NCI-H2081 (cell line): ENCODE results near the gene NINL.
"Not testable (repeated sequence)": the region's sequence is repeated elsewhere in the genome, so short reads cannot be mapped to it uniquely, and the experiment has no call there.

ENCODE experiments used
- DNase-seq, 2 experiments: peaks; one replicate each; lab custom pipeline; 2025; lab: John Stamatoyannopoulos, UW

NINL gene

DNA sequence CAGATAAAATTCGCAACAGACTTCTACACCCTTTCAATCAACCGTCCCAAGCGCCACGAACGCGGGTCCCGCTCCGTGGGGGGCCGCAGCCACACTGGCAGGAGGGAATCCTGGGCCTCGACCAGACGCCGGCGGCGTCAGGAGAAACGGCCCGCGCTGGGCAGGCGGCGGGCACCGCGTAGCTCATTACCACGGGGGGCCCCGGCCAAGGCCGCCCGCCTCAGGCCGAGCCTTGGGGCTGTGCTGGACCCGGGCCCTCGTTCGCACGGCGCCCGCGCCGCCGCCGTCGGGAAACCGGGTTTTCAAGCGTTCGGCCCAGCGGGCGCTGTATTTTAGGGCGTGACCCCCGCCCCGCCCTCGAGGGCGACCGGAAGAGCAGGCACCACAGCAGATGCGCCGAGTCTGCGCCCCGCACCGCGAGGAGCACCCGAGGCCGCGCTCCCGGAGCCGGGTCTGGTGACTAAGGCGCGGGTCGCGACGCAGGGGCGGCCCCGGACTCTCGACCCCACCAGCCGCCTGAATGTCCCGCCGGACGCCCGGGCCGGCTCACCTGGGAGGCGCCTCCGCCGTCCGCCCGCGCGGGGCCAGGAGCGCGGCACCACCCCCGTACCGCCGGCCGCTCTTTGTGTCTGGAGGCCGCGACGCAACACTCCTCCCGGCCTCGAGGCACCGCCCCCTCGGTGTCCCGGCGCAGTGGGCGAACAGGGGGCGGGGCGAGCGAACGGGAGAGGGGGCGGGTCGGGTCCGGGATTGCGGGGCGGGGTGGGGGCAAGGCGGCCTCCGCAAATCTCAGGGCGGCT, at the start of gene NINL:
Gene NINL, minus strand, starts transcription at position 627 of the 800 bp plus-strand sequence. CDS start 58,944 bp downstream, outside the sequence.
- DNase-seq = peak; percentile 39 to 56

DNA sequence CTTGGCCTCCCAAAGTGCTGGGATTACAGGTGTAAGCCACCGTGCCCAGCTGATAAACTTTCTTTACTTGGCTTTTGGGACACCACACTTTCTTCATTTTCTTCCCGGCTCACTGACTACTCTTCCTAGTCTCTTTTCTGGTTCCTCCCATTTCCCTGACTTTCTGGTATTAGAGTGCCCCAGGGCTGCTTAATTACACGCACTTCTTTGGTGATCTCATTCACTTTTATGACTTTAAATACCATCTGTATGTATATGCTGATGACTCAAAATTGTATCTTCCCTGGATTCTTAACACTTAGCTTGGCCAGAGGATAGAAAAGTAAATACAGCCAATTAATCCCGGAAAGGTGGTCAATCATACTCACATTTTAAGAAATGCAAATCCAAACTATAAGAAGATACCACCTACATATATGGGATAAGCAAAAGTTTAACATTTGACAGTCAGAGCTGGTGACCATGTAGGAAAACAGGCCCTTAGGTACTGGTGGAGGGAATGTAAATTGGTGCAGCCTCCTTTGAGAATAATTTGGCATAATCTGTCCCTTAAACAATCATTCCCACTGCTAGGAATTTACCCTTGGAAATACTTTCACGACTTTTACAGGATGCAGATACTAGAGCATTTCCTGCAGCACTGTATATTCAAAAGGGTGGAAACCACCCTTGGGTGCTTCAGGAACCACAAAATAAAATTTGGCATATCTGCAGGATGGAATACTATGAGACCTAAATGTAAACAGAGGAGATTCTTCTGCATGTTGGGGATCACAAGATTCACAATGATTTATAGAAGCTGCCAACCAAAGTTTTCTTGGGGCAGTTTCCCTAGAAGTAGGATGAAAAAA, 47.8 kb upstream of the NINL start:
- no peak for DNase-seq

DNA sequence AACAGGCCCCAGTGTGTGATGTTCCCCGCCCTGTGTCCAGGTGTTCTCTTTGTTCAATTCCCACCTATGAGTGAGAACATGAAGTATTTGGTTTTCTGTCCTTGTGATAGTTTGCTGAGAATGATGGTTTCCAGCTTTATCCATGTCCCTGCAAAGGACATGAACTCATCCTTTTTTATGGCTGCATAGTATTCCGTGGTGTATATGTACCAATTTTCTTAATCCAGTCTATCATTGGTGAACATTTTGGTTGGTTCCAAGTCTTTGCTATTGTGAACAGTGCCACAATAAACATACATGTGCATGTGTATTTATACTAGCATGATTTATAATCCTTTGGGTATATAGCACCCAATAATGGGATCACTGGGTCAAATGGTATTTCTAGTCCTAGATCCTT, 45.3 kb upstream of the NINL start:
- not testable (repeated sequence) for DNase-seq

DNA sequence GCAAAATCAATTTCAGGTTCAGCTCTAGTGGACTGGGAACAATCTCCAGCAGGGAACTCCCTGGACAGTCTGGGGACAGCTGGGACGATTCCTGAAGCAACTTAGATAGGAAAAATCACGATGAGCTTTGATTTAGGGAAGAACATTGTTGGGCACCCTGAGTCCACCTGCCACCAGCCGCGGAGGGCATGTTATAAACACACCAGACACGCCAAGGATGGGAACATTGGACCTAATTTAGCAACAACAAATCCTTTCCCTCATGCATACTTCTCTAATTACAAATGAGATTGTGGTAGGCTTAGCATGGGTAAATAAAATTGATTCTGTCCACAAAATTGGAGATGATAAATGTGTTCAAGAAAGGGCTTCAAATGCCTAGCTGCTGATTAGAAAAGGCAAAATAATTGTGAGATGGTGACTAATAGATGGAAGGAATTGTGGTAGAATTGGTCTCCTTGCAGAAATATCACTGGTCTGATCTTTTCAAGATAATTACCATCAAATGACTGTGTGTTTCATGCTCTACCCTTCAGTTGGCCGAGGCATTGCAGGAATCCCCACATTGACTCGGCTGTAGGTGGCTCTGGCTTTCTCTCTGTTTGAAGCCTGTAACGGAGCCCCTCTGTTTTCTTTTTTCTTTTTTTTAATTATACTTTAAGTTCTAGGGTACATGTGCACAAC, 44.6 kb upstream of the NINL start:
- no peak for DNase-seq

DNA sequence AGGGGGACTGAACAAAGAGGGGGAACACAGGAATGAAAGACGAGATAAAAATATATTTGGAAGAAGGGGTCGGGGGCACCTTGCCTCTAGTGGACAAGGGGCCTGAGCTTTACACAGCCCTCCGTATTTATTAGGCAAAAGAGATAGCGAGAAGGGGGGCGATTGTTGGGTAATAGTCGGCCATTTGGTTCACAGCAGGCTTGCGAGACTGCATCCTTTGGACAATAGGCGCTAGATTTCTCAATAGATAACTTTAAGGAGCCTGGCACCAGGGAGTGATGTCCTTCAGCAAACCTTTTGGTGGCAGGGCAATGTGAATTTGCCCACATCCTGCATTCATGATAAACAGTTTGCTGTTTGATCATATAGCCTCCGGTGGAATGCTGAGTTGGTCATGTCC, 41.4 kb upstream of the NINL start:
- no peak for DNase-seq

DNA sequence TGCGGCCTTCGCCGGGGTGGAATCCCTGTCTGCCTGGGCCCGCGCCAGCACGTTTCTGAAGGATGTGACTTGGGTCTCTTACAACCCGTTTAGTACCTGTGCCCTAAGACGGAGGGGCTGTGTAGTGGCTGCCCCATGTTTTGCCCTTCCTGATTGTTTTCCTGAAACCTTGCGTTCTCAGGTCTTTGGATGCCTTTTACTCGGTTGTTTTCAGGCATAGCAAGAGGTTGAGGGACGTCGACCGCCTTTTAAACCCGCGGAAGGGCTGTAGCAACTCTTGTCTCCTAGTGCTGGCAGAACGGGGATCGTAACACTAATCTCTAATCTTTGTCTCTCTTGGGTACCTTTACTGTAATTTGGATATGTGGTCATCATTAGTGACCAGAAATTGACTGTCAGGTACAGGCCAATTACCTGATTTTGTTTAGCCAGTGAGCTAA, 39.2 kb upstream of the NINL start:
- DNase-seq = no peak

DNA sequence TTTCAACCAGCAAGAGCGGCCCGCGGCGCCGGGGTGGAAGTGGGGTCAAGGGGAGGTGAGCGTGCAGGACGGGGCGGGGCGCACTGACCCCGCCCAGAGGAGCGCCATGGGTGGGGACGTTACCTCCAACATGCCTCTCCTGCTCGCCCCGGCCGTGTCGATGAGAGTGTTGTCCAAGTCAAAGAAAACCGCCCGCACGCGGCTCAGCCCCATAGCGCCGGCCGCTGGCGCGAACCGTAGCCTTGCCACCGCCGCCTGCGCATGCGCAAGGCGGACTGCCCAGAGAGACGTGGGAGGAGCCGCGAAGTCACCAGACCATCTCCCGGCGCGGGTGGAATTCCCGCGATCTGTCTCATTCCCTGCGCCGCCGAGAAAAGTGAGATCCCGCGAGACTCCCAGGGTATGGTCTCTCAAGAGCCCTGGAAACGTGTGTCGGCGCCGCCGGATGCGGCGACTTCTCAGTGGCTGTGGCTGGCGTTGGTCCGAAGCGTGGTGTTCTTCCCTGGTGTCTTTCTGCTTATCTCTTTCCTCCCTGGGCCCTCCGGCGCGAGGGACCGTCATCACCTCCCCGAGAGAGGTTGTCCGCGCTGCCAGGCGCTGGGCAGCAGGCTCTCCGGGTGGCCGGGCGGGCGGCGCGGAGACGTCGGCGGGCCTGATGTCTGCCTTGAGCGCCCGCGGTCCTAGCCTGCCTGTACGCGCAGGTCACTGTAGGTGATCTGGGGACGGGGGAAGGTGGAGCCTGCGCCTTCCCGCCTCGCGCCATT, 38.6 kb upstream of the NINL start, which contains the start of gene NANP:
Gene NANP, minus strand, starts transcription at position 279 of the 764 bp plus-strand sequence. Its CDS starts 66 bp downstream, at position 213.
- DNase-seq = peak; percentile 97 to 98

DNA sequence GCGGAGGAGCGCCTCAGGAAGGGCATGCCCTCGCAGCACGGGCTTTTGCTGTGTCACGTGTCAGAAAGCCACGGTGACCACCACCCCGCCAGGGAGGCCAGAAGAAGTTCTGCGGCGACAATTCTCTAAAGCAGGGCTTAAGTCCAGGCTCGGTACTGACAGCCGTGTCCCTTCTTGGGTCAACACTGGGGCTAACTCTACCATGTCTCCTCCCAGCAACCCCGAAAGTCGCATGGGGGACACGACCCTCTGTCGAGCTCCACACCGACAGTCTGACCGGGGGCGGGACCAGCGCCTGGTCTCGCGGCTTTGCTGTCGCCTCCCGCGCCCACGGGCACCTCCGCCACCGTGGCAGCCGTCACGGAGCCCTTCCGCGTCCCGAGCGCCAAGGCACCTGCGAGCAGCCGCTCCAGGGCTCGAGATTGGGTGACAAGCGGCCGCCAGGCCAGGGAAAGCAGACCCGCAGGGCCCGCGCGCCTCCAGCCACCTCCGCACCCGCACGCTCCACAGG, 37.9 kb upstream of the NINL start:
- peak in 1 of 2 experiments; percentile 22 for DNase-seq

DNA sequence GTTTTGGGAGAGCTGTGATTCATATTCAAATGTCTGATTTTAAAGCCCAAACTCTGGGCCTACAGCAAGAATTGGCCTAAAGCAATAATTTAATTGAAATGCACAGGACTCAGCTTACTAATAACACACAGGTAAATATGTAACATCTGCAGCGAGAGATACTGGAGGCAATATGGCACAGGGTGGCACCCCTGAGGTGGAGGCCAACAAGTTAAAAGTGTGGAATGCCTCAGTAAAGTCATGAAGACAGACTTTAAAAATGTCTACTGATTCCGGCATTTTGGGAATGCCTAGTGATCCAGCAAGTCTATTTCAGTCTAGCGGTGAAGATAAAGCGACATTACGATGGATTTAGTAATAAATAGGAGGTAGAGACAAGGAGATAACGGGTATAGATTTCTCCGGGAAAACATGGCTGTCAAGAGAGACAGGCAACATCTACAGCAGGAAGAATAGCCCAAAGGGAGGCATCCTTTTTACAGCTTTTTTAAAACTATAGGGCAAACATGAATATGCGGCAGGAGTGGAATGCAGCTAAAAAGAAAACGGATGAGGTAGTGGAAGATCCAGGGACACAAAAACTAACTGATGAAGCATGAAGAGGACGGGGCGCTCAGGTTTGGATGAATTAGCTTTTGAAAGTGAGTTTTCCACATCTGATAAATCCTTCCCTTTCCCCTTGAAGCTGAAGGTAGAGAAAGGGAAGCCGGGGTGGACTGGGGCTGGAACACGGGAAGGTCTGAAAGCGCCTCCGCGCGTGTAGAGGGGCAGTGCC, 37.3 kb upstream of the NINL start:
- DNase-seq = no peak

DNA sequence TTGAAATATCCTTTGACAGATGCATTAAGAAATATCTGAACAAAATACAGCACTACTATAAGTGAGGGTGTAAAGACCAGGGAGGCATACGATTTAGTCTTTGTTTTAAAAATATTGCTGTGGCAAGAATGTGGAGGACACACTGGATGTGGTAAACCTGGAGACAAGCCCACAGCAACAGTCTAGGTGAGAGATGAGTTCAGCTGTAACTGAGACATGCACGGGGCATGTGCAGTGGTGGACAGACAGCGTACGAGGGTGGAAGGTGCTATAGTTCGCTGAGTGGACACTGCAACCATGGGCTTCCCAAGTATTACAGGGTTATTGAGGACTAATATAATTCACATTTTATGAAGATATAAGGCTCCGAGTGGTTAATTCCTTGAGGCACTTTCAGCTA, 36.7 kb upstream of the NINL start:
- DNase-seq = no peak

DNA sequence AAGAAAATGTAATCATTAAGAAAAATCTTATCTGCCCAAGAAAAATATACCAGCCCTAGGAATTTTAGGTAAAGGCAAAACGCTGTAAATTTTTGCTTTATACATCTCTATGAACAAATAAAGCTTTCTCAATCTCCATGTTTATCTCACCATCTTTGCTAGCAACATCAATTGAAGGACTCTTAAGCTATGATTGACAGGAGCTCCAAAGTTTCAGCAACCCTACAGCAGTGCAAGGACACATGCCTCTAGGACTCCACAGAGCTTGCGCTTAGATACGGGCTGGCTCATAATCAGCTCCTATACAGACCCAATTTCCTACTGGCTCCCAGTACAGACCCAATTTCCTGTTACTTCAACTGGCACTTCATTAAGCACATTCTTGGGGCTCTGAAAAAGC, 34.2 kb upstream of the NINL start:
- DNase-seq = no peak

DNA sequence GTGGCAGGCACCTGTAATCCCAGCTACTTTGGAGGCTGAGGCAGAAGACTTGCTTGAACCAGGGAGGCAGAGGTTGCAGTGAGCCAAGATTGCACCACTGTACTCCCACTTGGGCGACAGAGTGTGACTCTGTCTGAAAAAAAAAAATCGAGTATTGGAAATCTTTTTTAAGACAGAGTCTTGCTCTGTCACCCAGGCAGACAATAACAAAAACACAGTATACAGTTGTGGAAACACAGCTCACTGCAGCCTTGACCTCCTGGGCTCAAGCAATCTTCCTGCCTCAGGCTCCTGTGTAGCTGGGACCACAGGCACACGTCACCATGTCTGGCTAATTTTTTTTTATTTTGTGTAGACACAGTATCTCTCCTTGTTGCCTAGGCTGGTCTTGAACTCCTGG, 23.4 kb upstream of the NINL start:
- DNase-seq = no peak

DNA sequence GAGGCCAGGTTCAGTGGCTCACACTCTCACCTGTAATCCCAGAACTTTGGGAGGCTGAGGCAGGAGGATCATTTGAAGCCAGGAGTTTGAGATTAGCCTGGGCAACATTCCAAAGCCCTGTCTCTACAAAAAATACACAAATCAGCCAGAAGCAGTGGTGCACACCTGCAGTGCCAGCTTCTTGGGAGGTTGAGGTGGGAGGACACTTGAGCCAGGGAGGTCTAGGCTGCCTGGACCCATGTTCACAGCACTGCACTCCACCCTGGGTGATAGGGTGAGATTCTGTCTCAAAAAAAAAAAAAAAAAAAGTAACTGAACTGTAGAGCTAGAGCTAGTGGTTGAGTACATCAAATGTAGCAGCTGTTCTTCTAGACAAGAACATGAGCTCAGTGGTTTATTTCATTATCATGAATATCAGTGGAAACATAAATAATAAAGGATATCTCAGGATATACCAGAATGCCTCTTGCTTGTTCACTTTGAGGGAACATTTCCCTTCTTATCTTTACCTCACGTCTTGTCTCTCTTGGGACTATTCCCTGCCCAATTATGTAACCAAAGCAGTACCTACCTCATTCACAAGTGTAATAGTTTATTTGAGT, 20.9 kb upstream of the NINL start:
- DNase-seq = no peak

DNA sequence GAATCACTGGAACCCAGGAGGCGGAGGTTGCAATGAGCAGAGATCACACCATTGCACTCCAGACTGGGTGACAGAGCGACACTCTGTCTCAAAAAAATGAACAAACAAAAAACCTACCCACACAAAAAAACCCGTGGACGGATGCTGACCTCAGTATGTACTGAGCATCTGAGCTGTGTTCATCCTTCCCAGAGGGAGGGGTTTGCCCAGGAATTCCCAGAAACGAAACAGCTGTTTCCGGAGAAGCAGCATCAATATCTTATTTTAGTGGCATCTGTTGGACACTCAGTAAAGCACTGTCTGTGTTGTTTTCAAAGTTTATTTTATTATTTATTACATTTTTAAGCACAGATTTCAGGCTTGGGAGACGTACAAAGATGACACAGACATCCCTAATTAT, 19.8 kb upstream of the NINL start:
- DNase-seq = no peak

DNA sequence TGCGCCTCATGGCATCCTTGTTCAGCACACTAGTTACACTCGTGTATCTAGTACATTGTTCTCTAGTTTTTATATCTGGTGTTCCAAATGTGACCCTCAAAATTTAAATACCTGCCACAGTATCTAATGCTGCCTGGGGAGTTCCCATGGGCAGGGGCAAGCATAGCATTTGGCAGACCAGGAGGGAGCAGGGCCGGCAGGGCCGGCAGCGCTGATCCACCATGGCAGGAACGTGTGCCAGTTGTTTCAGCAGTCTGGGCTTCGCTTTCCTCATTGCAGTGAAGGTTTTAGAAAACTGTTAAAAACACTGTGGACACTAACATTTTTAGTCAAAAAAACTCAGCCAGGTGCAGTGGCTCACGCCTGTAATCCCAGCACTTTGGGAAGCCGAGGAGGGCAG, 19.3 kb upstream of the NINL start:
- no peak for DNase-seq

DNA sequence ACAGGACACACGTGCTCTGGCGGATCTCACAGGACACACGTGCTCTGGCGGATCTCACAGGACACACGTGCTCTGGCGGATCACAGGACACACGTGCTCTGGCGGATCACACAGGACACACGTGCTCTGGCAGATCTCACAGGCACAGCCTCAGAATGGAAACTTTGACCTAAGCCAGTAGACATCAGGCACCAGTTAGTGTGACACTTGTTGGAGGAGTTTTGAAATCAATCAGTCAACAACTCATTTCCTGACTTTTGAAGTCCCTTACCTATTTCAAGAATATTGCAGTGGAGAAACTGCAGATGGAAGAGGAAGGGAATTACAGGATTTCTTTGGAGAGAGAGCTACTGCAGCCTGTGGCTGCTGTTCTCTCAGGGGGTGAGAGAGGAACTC, 17.6 kb upstream of the NINL start:
- not testable (repeated sequence) for DNase-seq

DNA sequence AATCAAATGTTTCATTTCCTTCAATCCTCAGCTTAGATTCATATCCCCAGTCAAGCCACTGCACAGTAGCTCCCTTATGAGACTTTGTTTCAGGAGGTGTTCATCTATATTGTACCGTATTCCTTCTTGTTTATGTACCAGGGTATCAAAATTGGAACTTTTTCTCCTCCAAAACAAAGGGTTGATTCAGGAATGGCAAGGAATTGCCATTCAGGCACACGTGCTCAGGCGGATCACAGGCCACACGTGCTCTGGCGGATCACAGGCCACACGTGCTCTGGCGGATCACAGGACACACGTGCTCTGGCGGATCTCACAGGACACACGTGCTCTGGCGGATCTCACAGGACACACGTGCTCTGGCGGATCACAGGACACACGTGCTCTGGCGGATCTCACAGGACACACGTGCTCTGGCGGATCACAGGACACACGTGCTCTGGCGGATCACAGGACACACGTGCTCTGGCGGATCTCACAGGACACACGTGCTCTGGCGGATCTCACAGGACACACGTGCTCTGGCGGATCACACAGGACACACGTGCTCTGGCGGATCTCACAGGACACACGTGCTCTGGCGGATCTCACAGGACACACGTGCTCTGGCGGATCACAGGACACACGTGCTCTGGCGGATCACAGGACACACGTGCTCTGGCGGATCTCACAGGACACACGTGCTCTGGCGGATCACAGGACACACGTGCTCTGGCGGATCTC, 17.0 kb upstream of the NINL start:
- not testable (repeated sequence) for DNase-seq

DNA sequence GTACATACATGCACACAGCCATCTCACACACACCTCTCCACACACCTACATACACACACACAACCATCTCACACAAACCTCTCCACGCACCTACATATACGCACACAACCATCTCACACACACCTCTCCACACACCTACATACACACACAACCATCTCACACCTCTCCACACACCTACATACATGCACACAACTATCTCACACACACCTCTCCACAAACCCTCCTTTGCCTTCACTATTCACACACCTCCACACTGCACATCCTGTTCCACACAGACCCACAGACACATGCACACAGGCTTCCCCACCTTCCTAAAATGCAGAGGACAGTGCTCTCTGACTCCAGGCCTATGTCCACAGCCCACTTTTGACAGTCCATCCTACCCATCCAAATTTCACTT, 16.3 kb upstream of the NINL start:
- DNase-seq = no peak

DNA sequence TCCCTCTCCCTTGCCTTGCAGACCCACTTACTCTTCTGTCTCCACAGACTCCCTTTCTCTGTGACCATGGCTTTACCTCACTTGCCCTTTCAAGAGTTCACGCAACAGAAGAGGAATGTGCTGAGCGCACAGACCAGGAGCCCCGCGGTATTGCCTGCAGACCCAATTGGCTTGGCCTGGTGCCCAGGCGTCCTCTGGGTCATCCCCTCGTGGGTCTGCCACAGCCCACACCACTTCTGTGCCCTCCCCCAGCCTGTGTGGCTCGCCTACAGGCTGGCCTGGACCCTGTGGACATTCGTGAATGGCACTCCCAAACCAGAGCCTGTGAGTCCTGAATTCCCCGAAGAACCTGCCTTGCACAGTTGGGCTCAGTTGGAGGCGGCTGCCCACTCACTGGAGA, 15.3 kb upstream of the NINL start:
- no peak for DNase-seq
